SK-N-SH (cell line): ENCODE measurements around the gene CLRN2. TPM values are rescaled to one million over a fixed set of nuclear protein-coding genes. Genes with fewer than 3 reads are reported as not detected.
A peak's percentile ranks its signal among the peaks of the same experiment; 100 is the strongest.

ENCODE experiments used
- CTCF ChIA-PET: fragments of 300-600, 350-600 bp; formaldehyde crosslinking; extraction: SDS; loops from one replicate; lab custom pipeline; 2021; lab: Yijun Ruan, JAX
- POLR2A ChIA-PET: fragments of 350-600 bp; sonication (Branson Sonifier 250); formaldehyde crosslinking; extraction: SDS; loops from one replicate; lab custom pipeline; 2020; ENCODE audit warnings: antibody characterized with exemption, inconsistent platforms; lab: Yijun Ruan, JAX
- DNase-seq: peaks from one replicate; pipeline ENCODE4 v3.0.0; 2012
- H2AFZ ChIP-seq: fragments of 200-600 bp; sonication (generic); 2 replicates; pipeline ENCODE4 v1.8.1; 2016; ENCODE audit warnings: antibody characterized with exemption, mild to moderate bottlenecking, low read depth
- H3F3A ChIP-seq: fragments of 200-600 bp; sonication (generic); replicated peaks from 2 replicates; pipeline ENCODE3; 2016; ENCODE audit warnings: antibody characterized with exemption, mild to moderate bottlenecking; ENCODE audit not compliant: insufficient read depth
- H3K27ac ChIP-seq, 2 experiments: fragments of 200-500 bp in 1 of 2; fragments of 200-600 bp in 1 of 2; sonication (Bioruptor generic) in 1 of 2; sonication (generic), shearing (Covaris generic) in 1 of 2; 2 replicates each; pipeline versions ENCODE4 v1.5.1 to v1.6.1; 2014 to 2016; ENCODE audit warnings: low read depth in 2 of 2, inconsistent platforms in 1 of 2, low read length in 1 of 2, mild to moderate bottlenecking in 1 of 2, mixed read lengths in 1 of 2
- H3K27me3 ChIP-seq: fragments of 200-600 bp; sonication (generic), shearing (Covaris generic); 2 replicates; pipeline ENCODE4 v1.6.1; 2016; ENCODE audit warnings: mixed run types; ENCODE audit not compliant: insufficient read depth
- H3K36me3 ChIP-seq, 2 experiments: fragments of 200-500 bp in 1 of 2; fragments of 200-600 bp in 1 of 2; sonication (Bioruptor generic) in 1 of 2; sonication (generic) in 1 of 2; replicated peaks in 1 of 2; 2 replicates each; pipeline versions ENCODE3 to v1.5.1; 2014 to 2016; ENCODE audit warnings: low read length in 1 of 2, mild to moderate bottlenecking in 1 of 2; ENCODE audit not compliant: insufficient read depth in 2 of 2, control insufficient read depth in 1 of 2
- H3K4me1 ChIP-seq, 2 experiments: fragments of 200-500 bp in 1 of 2; fragments of 200-600 bp in 1 of 2; sonication (Bioruptor generic) in 1 of 2; sonication (generic), shearing (Covaris generic) in 1 of 2; 2 replicates each; pipeline versions ENCODE4 v1.5.1 to v1.6.1; 2014 to 2016; ENCODE audit warnings: low read depth in 1 of 2, low read length in 1 of 2, mixed run types in 1 of 2; ENCODE audit not compliant: insufficient read depth in 2 of 2, control insufficient read depth in 1 of 2
- H3K4me2 ChIP-seq: fragments of 200-600 bp; sonication (generic), shearing (Covaris generic); 2 replicates; pipeline ENCODE4 v1.6.1; 2017; ENCODE audit warnings: mixed run types
- H3K4me3 ChIP-seq, 2 experiments: fragments of 200-500 bp in 1 of 2; fragments of 200-600 bp in 1 of 2; sonication (Bioruptor generic) in 1 of 2; sonication (generic), shearing (Covaris generic) in 1 of 2; 2 replicates each; pipeline versions ENCODE4 v1.5.1 to v1.8.1; 2014 to 2016; ENCODE audit warnings: low read depth in 2 of 2, inconsistent platforms in 1 of 2, low read length in 1 of 2, mild to moderate bottlenecking in 1 of 2, mixed read lengths in 1 of 2, moderate library complexity in 1 of 2
- H3K79me2 ChIP-seq: fragments of 200-600 bp; sonication (generic); 2 replicates; pipeline ENCODE4 v1.8.1; 2017; ENCODE audit warnings: mild to moderate bottlenecking; ENCODE audit not compliant: insufficient read depth
- H3K9ac ChIP-seq: fragments of 200-600 bp; sonication (generic); 2 replicates; pipeline ENCODE4 v1.6.1; 2017; ENCODE audit warnings: mixed run types
- H3K9me2 ChIP-seq: fragments of 200-600 bp; sonication (generic); 2 replicates; pipeline ENCODE4 v1.6.1; 2017; ENCODE audit warnings: mixed run types
- H3K9me3 ChIP-seq: fragments of 200-600 bp; sonication (generic); 2 replicates; pipeline ENCODE4 v1.6.1; 2017; ENCODE audit warnings: mixed run types, mild to moderate bottlenecking, moderate library complexity
- H4K20me1 ChIP-seq: fragments of 200-600 bp; sonication (generic); 2 replicates; pipeline ENCODE4 v1.6.1; 2017; ENCODE audit warnings: mild to moderate bottlenecking, mixed run types; ENCODE audit not compliant: insufficient read depth
- ELF1 ChIP-seq: IDR thresholded peaks from 2 replicates; pipeline ENCODE4 v1.4.0; 2012
- GABPA ChIP-seq: IDR thresholded peaks from 2 replicates; pipeline ENCODE4 v1.4.0; 2012; ENCODE audit warnings: low read depth, mild to moderate bottlenecking
- MAX ChIP-seq: IDR thresholded peaks from 2 replicates; pipeline ENCODE4 v1.4.0; 2012; ENCODE audit warnings: low read depth
- MEF2A ChIP-seq: IDR thresholded peaks from 2 replicates; pipeline ENCODE4 v1.4.0; 2012; ENCODE audit warnings: low read depth, borderline replicate concordance
- NFIC ChIP-seq: IDR thresholded peaks from 2 replicates; pipeline ENCODE4 v1.4.0; 2012; ENCODE audit warnings: borderline replicate concordance
- NRF1 ChIP-seq: IDR thresholded peaks from 2 replicates; pipeline ENCODE4 v1.6.1; 2012; ENCODE audit warnings: low read depth, mild to moderate bottlenecking, low read length
- RCOR1 ChIP-seq: fragments of 150-350 bp; IDR thresholded peaks from 2 replicates; pipeline ENCODE4 v1.6.1; 2017; ENCODE audit warnings: antibody characterized with exemption, low read length
- SMC3 ChIP-seq: IDR thresholded peaks from 2 replicates; pipeline ENCODE4 v1.6.1; 2012; ENCODE audit warnings: low read depth, low read length, improper control_type of control experiment
- ZBTB33 ChIP-seq: IDR thresholded peaks from 2 replicates; pipeline ENCODE4 v1.4.0; 2012; ENCODE audit warnings: low read depth, borderline replicate concordance
- WGBS: methylation state at CpG from one replicate; pipeline ENCODE4 v1.1.6; 2017; ENCODE audit warnings: low lambda C conversion rate; 5-methylcytosine and 5-hydroxymethylcytosine counted together
- polyA plus RNA-seq, 3 experiments: library from polyadenylated mRNA; depleted of rRNA; stranded (reverse); fragments of >200 nt; gene quantifications; 2 replicates each; pipeline ENCODE4 v1.2.3, GENCODE V29; 2012
- TF ChIP-seq, protein P1 (sequence below): fragments of 150-350 bp; IDR thresholded peaks from 2 replicates; pipeline ENCODE4 v1.6.1; 2017; ENCODE audit warnings: antibody characterized with exemption, low read length, low read depth, borderline replicate concordance

CLRN2 gene
- polyA plus RNA-seq, 1 of the 3 experiments (the other 2 are of a cell fraction) = not detected

- TF ChIP-seq MEF2A = no peak
These were observed 4.4 kb upstream of the CLRN2 start (continued) for GRCh38 chr4:17510582-17510981.

GRCh38 chr4:17511051-17511450 is 3.9 kb upstream of the CLRN2 start:
- H3K79me2 ChIP-seq = peaks cover 7% of the 10 kb centered on the region; the same call in 1 of the 2 replicates

More at GRCh38 chr4:17511051-17511450, 3.9 kb upstream of the CLRN2 start:
- WGBS = 60% methylated on average over 9 of the region's 9 CpGs
- no peak for TF ChIP-seq NFIC
- TF ChIP-seq NRF1 = no peak
- no peak for TF ChIP-seq ELF1
- TF ChIP-seq, protein P1, sequence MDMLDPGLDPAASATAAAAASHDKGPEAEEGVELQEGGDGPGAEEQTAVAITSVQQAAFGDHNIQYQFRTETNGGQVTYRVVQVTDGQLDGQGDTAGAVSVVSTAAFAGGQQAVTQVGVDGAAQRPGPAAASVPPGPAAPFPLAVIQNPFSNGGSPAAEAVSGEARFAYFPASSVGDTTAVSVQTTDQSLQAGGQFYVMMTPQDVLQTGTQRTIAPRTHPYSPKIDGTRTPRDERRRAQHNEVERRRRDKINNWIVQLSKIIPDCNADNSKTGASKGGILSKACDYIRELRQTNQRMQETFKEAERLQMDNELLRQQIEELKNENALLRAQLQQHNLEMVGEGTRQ = no peak
- TF ChIP-seq GABPA = no peak
- no peak for TF ChIP-seq ZBTB33
- no peak for TF ChIP-seq MAX
- TF ChIP-seq SMC3 = no peak
- TF ChIP-seq RCOR1 = no peak
- H3K9me3 ChIP-seq = no peaks in the 10 kb centered on the region
- H3K4me2 ChIP-seq = peak overlapping the region; percentile 93
- peak overlapping the region; percentile 75 to 79 for H3K4me3 ChIP-seq
- peaks cover 0 to 8% of the 10 kb centered on the region in 2 experiments for H3K36me3 ChIP-seq
- peak; percentile 53 for DNase-seq
- H3K27me3 ChIP-seq = no peaks in the 10 kb centered on the region; the same call in 1 of the 2 replicates
- H4K20me1 ChIP-seq = no peaks in the 10 kb centered on the region
- H3F3A ChIP-seq = peaks cover 5% of the 10 kb centered on the region
- H3K27ac ChIP-seq = peak overlapping the region in 1 of 2 experiments; percentile 85; a peak in 2 of 4 replicates
- H2AFZ ChIP-seq = peak overlapping the region; percentile 91
- H3K9ac ChIP-seq = peak overlapping the region; percentile 67; the same call in 1 of the 2 replicates
- H3K4me1 ChIP-seq = peaks cover 4 to 25% of the 10 kb centered on the region in 2 experiments; a peak in 3 of 4 replicates
- ChIA-PET CTCF (interaction anchor here (0.9 to 4.6 kb wide), 7 partner anchors 7 to 37 kb away, joined by 3 to 62 read pairs (median 3); no protein-coding TSS in a partner anchor), POLR2A (interaction anchor here (6.0 kb wide), 1 partner anchor 19 kb away, joined by 67 read pairs; no protein-coding TSS in a partner anchor)
- H3K9me2 ChIP-seq = no peaks in the 10 kb centered on the region
